ENCODE measurements around the gene CCDC27. TPM values are rescaled to one million over a fixed set of nuclear protein-coding genes. Genes with fewer than 3 reads are reported as not detected.

Gene CCDC27
- total RNA-seq, 4 donors from 2014 or later: not detected

GRCh38 chr1:3770047-3770765, 18.0 kb downstream of the CCDC27 start:
- Histone ChIP-seq H3K36me3 (no peaks in the 10 kb centered on the region), H3K27ac (replicated peaks in 1 of 4) (no peak overlapping the region), H3K4me3 (no peak overlapping the region), H3K9me3 (no peaks in the 10 kb centered on the region), H3K4me1 (peaks cover 33 to 48% (median 40%) of the 10 kb centered on the region in 4 donors), H3K27me3 (peaks cover 0 to 5% (median 0%) of the 10 kb centered on the region in 4 donors)
- 89% methylated on average over 10 of the region's 16 CpGs for WGBS
- TF ChIP-seq POLR2AphosphoS5 (IDR thresholded peaks at IDR 0.05): no peak
- no peak for TF ChIP-seq EP300 (IDR thresholded peaks at IDR 0.05)
- no peak for TF ChIP-seq POLR2A (IDR thresholded peaks at IDR 0.05; ENCODE audit: low read depth)
- no peak for TF ChIP-seq CTCF (IDR thresholded peaks at IDR 0.05)
- intact Hi-C loops (cut with DNase I): no loop called here
- DNase-seq (ENCODE audit: extremely low spot score): no peak

- no peak for DNase-seq (ENCODE audit: extremely low spot score)
- intact Hi-C loops (cut with DNase I): no loop called here
- Histone ChIP-seq H3K4me3 (peak overlapping the region; percentile 66 to 89 (median 76)), H3K9me3 (no peaks in the 10 kb centered on the region), H3K27ac (replicated peaks in 1 of 4) (peak overlapping the region; percentile 77 to 91 (median 84)), H3K36me3 (no peaks in the 10 kb centered on the region), H3K4me1 (peaks cover 36 to 58% (median 52%) of the 10 kb centered on the region in 4 donors), H3K27me3 (peaks cover 0 to 5% (median 0%) of the 10 kb centered on the region in 4 donors)
- WGBS: 51% methylated on average over 24 of the region's 32 CpGs
- no peak for TF ChIP-seq CTCF (IDR thresholded peaks at IDR 0.05)
- TF ChIP-seq POLR2A (IDR thresholded peaks at IDR 0.05; ENCODE audit: low read depth): no peak
- TF ChIP-seq POLR2AphosphoS5 (IDR thresholded peaks at IDR 0.05): no peak
- TF ChIP-seq EP300 (IDR thresholded peaks at IDR 0.05): no peak
Observed at GRCh38 chr1:3771108-3772026, 19.1 kb downstream of the CCDC27 start.

GRCh38 chr1:3772027-3772714, 19.9 kb downstream of the CCDC27 start:
- peak overlapping the region; percentile 77 to 91 (median 84) for H3K27ac ChIP-seq (replicated peaks in 1 of 4)
- no peaks in the 10 kb centered on the region for H3K9me3 ChIP-seq
- peaks cover 36 to 58% (median 53%) of the 10 kb centered on the region in 4 donors for H3K4me1 ChIP-seq
- peaks cover 0 to 3% (median 0%) of the 10 kb centered on the region in 4 donors for H3K27me3 ChIP-seq
- H3K36me3 ChIP-seq: no peaks in the 10 kb centered on the region
- peak overlapping the region; percentile 66 to 89 (median 76) for H3K4me3 ChIP-seq
- 0% methylated on average over 12 of the region's 61 CpGs for WGBS
- intact Hi-C loops (cut with DNase I): no loop called here
- DNase-seq (ENCODE audit: extremely low spot score): peak; percentile 98
- no peak for TF ChIP-seq CTCF (IDR thresholded peaks at IDR 0.05)
- TF ChIP-seq EP300 (IDR thresholded peaks at IDR 0.05): no peak
- peak; percentile 16 for TF ChIP-seq POLR2A (IDR thresholded peaks at IDR 0.05; ENCODE audit: low read depth)
- TF ChIP-seq POLR2AphosphoS5 (IDR thresholded peaks at IDR 0.05): peak; percentile 23 to 74

GRCh38 chr1:3772715-3773571, 20.7 kb downstream of the CCDC27 start, which contains the start of gene SMIM1:
Gene SMIM1 (plus strand): TSS chr1:3772749. CDS start chr1:3775374, 2,625 bp downstream.
- TF ChIP-seq POLR2AphosphoS5 (IDR thresholded peaks at IDR 0.05) (no peak), CTCF (IDR thresholded peaks at IDR 0.05) (no peak), EP300 (IDR thresholded peaks at IDR 0.05) (no peak), POLR2A (IDR thresholded peaks at IDR 0.05; ENCODE audit: low read depth) (no peak)
- intact Hi-C loops (cut with DNase I): no loop called here
- no peak for DNase-seq (ENCODE audit: extremely low spot score)

More at GRCh38 chr1:3772715-3773571, 20.7 kb downstream of the CCDC27 start, which contains the start of gene SMIM1:
- 20% methylated on average over 19 of the region's 55 CpGs for WGBS
- H3K27ac ChIP-seq (replicated peaks in 1 of 4): peak within 1 kb of the TSS; percentile 77 to 91 (median 84)
- no peaks in the 10 kb centered on the region for H3K9me3 ChIP-seq
- H3K27me3 ChIP-seq: no peaks in the 10 kb centered on the region
- peak within 1 kb of the TSS; percentile 66 to 89 (median 76) for H3K4me3 ChIP-seq
- peaks cover 0 to 5% (median 4%) of the 10 kb centered on the region in 4 donors for H3K36me3 ChIP-seq
- peaks cover 36 to 58% (median 53%) of the 10 kb centered on the region in 4 donors for H3K4me1 ChIP-seq

Measured in esophagus muscularis mucosa (tissue), 4 donors.